Measurements from ENCODE around the gene MRPL34. TPM values are rescaled to one million over a fixed set of nuclear protein-coding genes. Genes with fewer than 3 reads are reported as not detected.

Gene MRPL34
- total and polyA plus RNA-seq, 9 of the 15 experiments (the other 6 are each of a cell fraction or from before 2014, with no cell fraction given): 11.5 to 256 (median 72.5) TPM

DNA sequence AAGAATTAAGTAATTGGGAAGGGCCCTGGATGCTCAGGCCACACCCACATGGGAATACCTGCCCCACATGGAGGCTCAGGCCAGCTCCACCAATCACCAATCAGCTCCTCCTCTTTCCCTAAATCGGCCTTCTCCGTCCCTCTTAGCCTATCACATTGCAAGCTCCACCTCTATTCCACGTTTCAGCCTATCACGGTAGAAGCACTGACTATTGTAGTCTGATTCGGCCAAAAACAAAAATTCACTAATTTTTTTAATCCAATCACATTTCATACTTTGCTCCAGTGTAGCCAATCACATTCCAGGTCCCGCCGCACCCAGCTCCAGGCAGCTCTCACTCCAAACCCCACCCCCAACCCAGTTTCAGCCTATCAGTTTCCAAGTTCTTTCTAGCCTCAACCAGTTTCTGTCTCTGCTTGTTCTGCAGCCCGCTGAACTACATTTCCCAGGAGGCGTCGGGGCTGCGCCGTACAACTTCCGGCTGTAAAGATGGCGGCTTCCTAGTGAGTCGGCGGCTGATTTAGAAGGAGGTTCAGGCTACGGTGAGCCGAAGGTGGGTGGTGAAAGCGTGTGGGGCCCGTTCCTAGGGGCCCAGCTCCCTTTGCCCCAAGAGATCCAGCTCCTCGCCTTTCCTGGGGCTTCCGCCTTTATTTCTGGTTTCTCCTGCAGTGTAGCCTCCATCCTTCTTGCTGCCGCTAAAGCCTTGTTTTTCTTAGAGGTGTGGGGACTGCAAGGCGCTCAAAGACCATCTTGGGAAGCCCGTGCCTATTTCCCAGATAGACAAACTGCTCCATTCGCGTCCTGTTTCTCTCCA lies 38.5 kb upstream of the MRPL34 start, which contains the start of gene BABAM1 (continued):
- TF ChIP-seq, protein P1, sequence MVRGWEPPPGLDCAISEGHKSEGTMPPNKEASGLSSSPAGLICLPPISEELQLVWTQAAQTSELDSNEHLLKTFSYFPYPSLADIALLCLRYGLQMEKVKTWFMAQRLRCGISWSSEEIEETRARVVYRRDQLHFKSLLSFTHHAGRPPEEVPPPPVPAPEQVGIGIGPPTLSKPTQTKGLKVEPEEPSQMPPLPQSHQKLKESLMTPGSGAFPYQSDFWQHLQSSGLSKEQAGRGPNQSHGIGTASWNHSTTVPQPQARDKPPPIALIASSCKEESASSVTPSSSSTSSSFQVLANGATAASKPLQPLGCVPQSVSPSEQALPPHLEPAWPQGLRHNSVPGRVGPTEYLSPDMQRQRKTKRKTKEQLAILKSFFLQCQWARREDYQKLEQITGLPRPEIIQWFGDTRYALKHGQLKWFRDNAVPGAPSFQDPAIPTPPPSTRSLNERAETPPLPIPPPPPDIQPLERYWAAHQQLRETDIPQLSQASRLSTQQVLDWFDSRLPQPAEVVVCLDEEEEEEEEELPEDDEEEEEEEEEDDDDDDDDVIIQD (CRISPR knock-in tag; IDR thresholded peaks at IDR 0.05): no peak
- peak; percentile 95 for TF ChIP-seq ZNF143 (CRISPR knock-in tag; IDR thresholded peaks at IDR 0.05)
- TF ChIP-seq, protein P2, sequence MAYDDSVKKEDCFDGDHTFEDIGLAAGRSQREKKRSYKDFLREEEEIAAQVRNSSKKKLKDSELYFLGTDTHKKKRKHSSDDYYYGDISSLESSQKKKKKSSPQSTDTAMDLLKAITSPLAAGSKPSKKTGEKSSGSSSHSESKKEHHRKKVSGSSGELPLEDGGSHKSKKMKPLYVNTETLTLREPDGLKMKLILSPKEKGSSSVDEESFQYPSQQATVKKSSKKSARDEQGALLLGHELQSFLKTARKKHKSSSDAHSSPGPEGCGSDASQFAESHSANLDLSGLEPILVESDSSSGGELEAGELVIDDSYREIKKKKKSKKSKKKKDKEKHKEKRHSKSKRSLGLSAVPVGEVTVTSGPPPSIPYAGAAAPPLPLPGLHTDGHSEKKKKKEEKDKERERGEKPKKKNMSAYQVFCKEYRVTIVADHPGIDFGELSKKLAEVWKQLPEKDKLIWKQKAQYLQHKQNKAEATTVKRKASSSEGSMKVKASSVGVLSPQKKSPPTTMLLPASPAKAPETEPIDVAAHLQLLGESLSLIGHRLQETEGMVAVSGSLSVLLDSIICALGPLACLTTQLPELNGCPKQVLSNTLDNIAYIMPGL (CRISPR knock-in tag; IDR thresholded peaks at IDR 0.05): no peak
- TF ChIP-seq KAT8 (IDR thresholded peaks at IDR 0.05; ENCODE audit: low read depth): no peak
- no peak for TF ChIP-seq ARID2 (IDR thresholded peaks at IDR 0.05)
- no peak for TF ChIP-seq ZNF445 (CRISPR knock-in tag; IDR thresholded peaks at IDR 0.05; ENCODE audit: low read depth)
- TF ChIP-seq KLF16 (IDR thresholded peaks at IDR 0.05): peak; percentile 57; the same call in 1 of the 2 replicates
- peak; percentile 99 for TF ChIP-seq ASH1L (IDR thresholded peaks at IDR 0.05; ENCODE audit: borderline replicate concordance, low read depth, partially characterized antibody)
- peak; percentile 58; the same call in 1 of the 2 replicates for TF ChIP-seq NFRKB (IDR thresholded peaks at IDR 0.05; ENCODE audit: low read depth)
- peak; percentile 79; the same call in 1 of the 2 replicates for TF ChIP-seq HDGF (IDR thresholded peaks at IDR 0.05)
- 0 out of 2 replicates have a peak, but pooled peaks have one; percentile 55 for TF ChIP-seq PTRF (tag; IDR thresholded peaks at IDR 0.05)
- peak; percentile 70 for TF ChIP-seq CXXC5 (CRISPR knock-in tag; IDR thresholded peaks at IDR 0.05)
- TF ChIP-seq NRF1 (conservative IDR thresholded peaks at IDR 0.05 in 1 of 2, IDR thresholded peaks at IDR 0.05 in 1 of 2): peak; percentile 87 to 88
- TF ChIP-seq TEAD4 (IDR thresholded peaks at IDR 0.05; ENCODE audit: low read length): peak; percentile 17; the same call in 1 of the 2 replicates
- TF ChIP-seq TEAD4 (CRISPR knock-in tag; IDR thresholded peaks at IDR 0.05; ENCODE audit: borderline replicate concordance): no peak
- TF ChIP-seq ARID4B (CRISPR knock-in tag; IDR thresholded peaks at IDR 0.05): no peak
- no peak for TF ChIP-seq NR2C1 (IDR thresholded peaks at IDR 0.05)
- TF ChIP-seq NR2C1 (tag; IDR thresholded peaks at IDR 0.05): peak; percentile 73
- no peak for TF ChIP-seq ETS2 (tag; IDR thresholded peaks at IDR 0.05; ENCODE audit: borderline replicate concordance, poor library complexity, severe bottlenecking)

Data from K562 (cell line).